Eye (tissue), 1 donor: ENCODE data around the gene CTDSP1.

Experiments
- DNase-seq: peaks from one replicate; pipeline ENCODE4 v3.0.0-alpha.2; 2015

Gene CTDSP1

DNA sequence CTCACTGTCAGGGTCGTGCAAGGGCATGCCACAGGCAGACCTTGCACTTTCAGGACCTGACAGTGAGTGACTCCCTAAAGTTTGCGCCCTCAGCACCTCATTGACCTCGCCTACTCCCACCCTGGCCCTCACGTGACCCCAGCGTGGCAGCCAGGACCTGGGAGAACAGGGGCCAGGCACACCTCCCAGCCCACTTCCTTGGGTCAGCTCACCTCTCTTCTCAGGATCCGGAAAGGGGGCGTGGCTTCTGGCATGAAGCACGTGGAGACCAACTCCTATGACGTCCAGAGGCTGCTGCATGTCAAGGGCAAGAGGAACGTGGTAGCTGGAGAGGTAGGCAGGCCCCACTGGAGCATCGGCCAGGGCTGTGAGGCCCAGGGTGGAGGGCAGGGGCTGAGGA, 28.1 kb downstream of the CTDSP1 start:
- DNase-seq = no peak

DNA sequence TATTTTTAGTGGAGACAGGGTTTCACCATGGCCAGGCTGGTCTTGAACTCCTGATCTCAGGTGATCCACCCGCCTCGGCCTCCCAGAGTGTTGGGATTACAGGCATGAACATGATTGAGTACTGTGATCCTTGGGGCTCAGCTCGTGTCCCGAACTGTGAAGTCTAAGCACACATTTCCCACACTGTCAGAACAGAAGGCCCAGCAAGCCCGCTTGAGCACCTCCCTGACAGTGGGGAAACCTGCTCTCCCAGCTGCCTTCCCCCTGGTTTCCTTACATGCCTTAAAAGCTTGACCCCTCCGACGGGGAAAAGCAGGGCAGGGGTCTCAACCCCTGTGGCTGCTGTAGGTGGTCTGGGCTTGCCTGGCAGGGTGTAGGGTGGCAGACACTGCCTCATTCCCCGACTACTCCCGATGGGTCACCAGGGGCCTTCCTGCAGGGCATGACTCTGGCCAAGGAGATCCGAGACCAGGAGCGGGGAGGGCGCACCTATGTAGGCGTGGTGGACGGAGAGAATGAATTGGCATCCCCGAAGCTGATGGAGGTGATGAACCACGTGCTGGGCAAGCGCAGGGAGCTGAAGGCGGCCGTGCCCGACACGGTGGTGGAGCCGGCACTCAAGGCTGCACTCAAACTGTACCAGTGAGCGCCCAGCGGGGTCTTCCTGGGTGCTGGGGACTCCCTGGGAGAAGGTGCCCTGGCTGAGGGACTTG, 29.3 kb downstream of the CTDSP1 start:
- DNase-seq = no peak

DNA sequence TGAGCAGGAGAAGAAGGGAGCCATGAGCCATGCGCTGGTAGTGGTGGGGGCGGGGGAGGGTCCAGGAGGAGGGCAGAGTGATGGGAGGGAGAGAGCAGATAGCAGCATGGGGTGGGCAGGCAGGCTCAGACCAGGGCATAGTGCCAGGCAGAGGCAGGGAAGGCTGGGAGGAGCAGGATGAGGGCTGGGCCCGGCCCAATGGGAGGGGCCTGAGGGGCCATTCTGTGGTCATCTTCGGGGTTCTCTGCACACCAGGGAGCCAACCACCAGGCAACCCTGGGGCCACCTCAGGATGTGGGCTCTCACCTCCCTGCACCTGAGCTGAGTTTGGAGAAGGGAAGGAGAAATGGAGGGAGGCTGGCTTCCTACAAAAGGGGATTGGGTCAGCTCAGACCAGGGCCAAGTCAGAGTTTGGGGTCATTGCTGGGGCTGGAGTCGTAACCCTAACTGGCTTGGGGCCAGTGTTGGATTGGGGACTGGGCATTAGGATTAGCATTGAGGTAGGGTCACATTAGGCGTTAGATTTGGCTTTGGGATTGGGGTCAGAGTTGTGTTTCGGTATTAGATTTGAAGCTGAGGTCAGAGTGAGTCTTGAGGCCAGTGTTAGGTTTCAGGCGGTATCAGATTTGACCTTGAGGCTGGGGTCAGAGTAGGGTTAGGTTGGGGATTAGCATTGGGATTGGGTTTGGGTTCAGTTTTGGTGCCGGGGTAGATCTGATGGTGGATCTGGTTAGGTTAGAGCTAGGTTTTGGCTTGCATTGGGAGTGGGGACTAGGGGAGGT, 30.4 kb downstream of the CTDSP1 start:
- DNase-seq = no peak

DNA sequence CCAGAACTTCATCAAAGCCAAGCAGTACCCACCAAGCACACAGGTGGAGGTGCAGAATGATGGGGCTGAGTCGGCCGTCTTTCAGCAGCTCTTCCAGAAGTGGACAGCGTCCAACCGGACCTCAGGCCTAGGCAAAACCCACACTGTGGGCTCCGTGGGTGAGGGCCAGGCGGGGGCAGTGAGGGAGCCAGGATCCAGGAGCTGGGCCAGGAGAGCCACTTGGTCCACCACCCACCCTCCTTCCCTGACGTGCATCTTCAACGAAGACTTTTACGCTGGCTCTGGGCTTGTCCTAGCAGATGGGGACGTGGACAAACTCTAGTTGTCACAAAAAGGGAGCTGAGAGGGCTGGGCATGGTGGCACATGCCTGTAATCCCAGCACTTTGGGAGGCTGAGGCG, 31.1 kb downstream of the CTDSP1 start:
- no peak for DNase-seq

DNA sequence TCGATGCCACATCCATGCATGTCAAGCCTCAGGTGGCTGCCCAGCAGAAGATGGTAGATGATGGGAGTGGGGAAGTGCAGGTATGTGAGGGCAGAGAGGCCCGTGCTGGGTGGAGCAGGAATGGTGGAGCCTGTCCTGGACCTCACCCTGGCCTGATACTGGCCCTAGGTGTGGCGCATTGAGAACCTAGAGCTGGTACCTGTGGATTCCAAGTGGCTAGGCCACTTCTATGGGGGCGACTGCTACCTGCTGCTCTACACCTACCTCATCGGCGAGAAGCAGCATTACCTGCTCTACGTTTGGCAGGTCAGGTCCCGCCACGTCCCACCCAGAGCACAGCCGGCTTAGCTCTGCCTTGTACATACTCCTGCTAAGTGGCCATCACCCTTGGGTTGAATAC, 32.2 kb downstream of the CTDSP1 start:
- DNase-seq = no peak

DNA sequence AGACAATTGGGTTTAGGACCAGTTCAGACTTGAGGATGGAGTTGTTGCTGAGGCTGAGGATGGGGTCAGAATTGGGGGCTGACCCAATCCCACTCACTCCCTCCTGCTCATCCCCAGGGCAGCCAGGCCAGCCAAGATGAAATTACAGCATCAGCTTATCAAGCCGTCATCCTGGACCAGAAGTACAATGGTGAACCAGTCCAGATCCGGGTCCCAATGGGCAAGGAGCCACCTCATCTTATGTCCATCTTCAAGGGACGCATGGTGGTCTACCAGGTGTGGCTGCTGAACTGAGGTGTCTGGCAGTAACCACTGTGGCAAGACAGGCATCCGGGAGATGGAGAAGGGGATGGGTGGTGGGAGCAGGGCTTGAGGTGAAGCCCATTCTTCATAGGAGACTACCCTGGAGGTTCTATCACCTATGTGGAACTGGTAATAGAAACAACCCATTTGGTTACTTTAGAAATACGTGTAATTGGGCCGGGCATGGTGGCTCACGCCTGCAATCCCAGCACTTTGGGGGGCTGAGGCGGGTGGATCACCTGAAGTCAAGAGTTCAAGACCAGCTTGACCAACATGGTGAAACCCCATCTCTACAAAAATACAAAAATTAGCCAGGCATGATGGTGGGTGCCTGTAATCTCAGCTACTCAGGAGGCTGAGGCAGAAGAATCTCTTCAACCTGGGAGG, 33.2 kb downstream of the CTDSP1 start:
- no peak for DNase-seq

DNA sequence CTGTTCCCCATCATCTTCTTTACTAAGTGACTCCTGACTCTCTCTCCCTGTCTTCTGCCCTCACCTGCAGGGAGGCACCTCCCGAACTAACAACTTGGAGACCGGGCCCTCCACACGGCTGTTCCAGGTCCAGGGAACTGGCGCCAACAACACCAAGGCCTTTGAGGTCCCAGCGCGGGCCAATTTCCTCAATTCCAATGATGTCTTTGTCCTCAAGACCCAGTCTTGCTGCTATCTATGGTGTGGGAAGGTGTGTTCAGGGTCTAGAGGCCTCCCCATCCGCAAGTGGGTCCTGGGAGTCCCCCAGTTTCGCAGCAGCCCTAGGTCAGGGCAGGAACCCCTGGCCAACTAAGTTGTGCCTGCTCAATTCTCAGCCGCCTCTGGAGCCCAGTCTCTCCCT, 34.8 kb downstream of the CTDSP1 start:
- no peak for DNase-seq

DNA sequence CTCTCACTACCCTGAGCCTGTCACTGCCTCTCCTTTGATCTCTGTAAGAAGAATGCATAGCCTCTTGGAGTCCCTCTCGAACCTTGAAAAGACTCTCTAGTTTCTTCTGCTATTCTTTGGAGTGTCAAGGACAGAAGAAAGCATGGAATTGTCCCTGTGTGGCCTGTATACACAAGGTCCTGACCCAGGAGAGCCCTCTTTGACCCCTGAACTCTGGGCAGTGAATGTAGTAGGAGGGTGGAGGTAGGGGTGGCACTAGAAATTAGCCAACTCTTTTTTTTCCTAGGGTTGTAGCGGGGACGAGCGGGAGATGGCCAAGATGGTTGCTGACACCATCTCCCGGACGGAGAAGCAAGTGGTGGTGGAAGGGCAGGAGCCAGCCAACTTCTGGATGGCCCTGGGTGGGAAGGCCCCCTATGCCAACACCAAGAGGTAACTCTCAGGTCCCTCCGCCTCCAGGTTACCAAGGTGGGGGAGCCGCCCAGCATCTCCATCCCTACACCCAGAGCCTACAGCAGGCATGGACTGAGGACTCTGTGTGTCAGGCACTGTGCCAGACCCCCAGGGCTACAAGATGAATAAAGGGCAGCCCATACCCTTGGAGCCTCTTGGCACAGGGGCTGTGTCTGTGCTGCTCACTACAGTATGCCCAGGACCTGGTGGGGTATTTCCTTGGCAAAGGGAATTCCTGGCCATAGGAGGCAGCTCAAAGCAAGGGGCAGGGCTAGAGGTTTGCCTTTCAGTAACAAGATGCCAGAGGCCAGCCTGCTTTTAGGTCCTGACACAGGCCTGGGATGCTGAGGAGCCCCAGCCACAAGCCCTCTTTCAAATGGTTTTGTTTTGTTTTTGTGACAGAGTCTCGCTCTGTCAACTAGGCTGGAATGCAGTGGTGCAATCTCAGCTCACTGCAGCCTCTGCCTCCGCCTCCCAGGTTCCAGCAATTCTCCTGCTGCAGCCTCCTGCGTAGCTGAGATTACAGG, 35.6 kb downstream of the CTDSP1 start:
- no peak for DNase-seq

DNA sequence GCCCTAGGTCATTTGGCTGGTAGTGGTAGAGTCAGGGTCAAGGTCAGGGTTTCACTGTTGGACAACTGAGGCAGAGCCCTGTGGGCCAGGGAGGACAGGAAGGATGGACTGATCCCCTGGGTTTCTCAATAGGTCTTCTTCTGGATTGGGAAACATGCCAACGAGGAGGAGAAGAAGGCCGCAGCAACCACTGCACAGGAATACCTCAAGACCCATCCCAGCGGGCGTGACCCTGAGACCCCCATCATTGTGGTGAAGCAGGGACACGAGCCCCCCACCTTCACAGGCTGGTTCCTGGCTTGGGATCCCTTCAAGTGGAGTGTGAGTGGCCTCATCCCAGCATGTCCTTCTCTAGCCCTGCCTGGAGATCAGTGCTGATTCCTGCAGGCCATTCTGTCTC, 37.3 kb downstream of the CTDSP1 start:
- no peak for DNase-seq

DNA sequence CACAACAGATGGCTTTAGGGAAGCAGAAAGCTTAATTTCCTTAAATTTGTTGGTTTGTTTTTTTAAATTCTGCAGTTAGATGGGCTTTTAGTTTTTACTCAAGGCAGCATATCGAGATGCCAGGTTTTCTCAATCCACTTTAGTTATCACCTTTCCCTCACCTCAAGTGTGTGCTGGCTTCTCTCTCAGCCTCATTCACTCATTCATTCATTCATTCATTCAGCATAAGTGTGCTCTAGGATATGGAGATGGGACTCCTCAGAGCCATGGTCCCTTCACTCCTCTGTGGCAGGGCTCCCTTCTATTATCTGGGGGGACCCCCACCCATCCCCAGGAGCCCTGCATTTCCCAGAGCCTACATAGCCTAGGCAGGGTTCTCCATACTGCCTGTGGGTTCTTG, 38.3 kb downstream of the CTDSP1 start:
- no peak for DNase-seq

DNA sequence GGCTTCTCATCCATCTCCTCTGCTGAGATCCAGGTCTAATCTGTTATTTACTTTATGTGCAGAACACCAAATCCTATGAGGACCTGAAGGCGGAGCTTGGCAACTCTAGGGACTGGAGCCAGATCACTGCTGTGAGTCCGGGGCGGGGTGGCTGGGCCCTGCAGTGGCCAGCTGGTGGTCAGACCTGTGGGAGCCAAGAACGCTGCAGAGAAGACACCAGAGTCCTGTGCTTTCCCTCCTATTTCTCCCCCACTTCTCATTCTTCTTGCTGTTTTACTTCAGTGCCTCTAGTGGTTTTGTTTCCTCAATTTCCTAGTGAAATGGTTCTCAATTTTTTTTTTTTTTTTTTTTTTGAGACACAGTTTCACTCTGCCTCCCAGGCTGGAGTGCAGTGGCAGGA, 38.9 kb downstream of the CTDSP1 start:
- no peak for DNase-seq

DNA sequence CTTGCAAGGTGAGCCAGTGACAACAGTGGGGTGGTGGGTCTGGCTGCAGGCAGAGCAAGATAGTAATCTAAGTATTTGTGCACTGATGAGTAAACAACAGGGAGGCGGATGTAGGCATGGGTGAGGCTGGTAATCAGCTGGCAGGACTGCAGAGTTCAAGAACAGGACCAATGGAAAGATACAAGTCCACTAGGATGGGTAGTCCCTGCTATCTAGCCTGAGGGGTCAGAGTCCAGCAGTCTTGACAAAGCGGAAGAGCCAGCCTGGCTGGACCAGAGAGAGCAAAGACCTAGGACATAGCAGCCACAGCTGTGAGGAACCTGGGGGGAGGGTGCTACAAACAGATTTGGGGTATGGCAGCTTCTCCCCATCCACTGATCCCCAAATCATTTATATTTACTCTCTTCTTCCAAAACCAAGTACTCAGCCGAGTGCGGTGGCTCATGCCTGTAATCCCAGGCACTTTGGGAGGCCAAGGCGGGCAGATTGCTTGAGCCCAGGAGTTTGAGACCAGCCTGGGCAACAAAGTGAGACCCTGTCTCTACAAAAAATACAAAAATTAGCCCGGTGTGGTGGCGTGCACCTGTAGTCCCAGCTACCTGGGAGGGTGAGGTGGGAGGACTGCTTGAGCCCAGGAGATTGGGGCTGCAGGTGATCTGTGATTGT, 45.2 kb downstream of the CTDSP1 start:
- DNase-seq = no peak

DNA sequence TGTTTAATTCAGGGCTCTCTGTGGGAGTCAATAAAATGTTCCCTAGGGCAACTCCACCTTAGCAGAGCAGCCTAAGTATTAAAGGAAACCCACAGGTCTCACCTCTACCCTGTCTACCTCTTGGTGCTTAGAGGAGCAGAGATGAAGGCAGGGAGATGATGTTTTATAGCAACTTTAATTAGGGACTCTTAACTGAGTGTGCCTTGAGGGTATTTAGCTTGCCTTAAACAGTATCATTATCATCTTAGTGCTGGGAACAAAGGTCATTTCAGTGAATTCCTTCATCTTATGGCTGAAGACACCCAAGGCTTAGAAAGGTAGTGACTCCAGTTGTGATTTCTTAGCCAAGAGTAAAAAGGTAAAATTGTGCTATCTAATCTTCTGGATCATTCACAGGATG, 45.9 kb downstream of the CTDSP1 start:
- DNase-seq = no peak

DNA sequence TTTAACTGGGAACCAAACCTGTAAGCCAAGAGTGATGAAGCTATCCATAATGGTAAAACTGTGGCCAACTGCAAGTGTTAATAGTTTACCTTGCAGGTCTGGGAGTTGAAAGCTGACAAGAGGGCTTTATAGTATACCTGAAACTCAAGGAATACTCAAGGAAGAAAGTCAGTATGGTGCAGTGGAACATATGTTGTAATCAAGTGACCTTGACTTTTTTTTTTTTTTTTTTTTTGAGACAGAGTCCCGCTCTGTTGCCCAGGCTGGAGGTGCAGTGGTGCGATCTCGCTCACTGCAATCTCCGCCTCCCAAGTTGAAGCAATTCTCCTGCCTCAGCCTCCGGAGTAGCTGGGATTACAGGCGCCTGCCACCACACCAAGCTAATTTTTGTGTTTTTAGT, 46.9 kb downstream of the CTDSP1 start:
- no peak for DNase-seq

DNA sequence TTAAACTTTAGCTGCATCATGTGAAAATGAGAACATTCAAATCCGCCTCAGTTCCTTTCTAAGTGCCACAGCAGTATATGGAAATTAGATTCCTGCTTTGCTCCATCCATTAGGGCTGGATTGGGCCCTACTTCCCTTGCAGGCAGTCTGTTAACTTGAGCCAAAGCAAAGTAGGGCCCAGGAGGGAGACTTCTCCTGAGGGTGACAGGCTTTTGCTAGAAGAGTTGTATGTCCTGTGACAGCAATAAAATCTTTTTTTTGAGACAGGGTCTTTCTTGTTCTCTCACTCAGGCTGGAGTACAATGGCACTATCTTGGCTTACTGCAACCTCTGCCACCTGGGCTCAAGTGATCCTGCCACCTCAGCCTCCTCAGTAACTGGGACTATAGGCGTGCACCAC, 47.4 kb downstream of the CTDSP1 start:
- no peak for DNase-seq

DNA sequence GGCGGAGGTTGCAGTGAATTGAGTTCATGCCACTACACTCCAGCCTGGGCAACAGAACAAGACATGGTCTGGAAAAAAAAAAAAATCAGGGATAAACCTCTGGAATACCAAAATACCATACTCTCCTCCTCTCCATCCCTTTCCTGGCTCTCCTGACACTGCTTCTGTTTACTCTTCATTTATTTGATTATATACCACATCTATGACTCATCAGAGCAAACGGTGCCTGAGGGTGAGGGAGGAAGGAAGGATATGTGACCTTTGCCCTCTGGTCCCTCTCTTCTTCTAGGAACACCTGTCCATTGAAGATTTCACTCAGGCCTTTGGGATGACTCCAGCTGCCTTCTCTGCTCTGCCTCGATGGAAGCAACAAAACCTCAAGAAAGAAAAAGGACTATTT, 49.3 kb downstream of the CTDSP1 start:
- DNase-seq = no peak

DNA sequence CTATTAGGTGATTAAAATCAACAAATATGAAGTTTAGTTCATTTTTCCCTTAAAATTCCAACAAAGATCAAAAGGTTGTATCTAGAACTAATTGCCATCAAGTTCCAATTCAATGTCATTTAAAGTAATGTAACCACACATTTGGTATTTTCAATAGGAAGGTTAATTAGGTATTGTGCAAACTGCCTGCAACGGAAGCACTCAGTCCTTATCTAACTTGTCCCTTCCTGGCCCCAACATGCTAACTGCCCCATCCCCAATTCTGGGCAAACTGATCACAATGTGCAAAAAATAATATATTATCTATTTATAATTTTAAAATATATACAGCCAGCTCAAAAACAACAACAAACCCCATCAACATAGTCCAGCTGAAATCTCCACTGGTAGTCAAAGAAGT, 52.4 kb downstream of the CTDSP1 start:
- DNase-seq = no peak
